ENCODE results near the gene TSHR. TPM values are rescaled to one million over a fixed set of nuclear protein-coding genes. Genes with fewer than 3 reads are reported as not detected.

The TSHR gene
- total RNA-seq, 1 donor from 2014 or later = not detected

DNA sequence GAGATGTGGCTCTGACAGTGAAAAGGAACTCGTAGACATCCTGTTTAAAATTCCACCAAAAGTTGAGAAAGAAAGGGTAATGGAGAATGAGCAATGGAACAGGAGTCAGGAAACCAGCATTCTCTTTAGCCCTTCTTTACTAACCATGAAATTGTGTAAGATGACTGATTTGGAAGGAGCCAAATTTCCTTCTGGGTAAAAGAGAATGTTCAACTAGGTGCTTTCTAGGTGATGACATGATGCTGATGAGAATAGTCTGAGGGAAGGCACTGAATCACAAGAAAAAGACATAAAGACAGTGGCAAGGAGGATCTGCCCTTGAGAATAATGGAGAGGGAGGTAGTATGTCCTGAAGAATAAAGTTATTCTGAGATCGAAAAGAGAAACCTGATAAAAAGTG is 2.2 kb downstream of the TSHR start:
- no peaks in the 10 kb centered on the region for H3K9me3 Mint-ChIP-seq (ENCODE audit: unreplicated experiment)
- TF ChIP-seq, protein P1, sequence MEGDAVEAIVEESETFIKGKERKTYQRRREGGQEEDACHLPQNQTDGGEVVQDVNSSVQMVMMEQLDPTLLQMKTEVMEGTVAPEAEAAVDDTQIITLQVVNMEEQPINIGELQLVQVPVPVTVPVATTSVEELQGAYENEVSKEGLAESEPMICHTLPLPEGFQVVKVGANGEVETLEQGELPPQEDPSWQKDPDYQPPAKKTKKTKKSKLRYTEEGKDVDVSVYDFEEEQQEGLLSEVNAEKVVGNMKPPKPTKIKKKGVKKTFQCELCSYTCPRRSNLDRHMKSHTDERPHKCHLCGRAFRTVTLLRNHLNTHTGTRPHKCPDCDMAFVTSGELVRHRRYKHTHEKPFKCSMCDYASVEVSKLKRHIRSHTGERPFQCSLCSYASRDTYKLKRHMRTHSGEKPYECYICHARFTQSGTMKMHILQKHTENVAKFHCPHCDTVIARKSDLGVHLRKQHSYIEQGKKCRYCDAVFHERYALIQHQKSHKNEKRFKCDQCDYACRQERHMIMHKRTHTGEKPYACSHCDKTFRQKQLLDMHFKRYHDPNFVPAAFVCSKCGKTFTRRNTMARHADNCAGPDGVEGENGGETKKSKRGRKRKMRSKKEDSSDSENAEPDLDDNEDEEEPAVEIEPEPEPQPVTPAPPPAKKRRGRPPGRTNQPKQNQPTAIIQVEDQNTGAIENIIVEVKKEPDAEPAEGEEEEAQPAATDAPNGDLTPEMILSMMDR (IDR thresholded peaks at IDR 0.05; ENCODE audit: insufficient read depth, low read depth, low read length) = no peak
- no peak for TF ChIP-seq EZH2 (IDR thresholded peaks at IDR 0.05; ENCODE audit: insufficient read depth, low read length)
- Histone ChIP-seq H3K4me1 (ENCODE audit: insufficient read depth, low read length) (no peaks in the 10 kb centered on the region), H2AFZ (ENCODE audit: low read depth, low read length) (no peak overlapping the region), H4K20me1 (ENCODE audit: insufficient read depth, low read length) (no peaks in the 10 kb centered on the region), H3K9me3 (ENCODE audit: insufficient read depth, low read depth, low read length) (no peaks in the 10 kb centered on the region), H3K27me3 (ENCODE audit: insufficient read depth, low read length) (peaks cover 9% of the 10 kb centered on the region), H3K4me3 (ENCODE audit: insufficient read depth, low read depth, low read length) (no peak overlapping the region), H3K36me3 (ENCODE audit: insufficient read depth, low read length) (no peaks in the 10 kb centered on the region), H3K27ac (ENCODE audit: low read depth, low read length) (no peak overlapping the region), H3K79me2 (ENCODE audit: insufficient read depth, low read length) (no peaks in the 10 kb centered on the region), H3K9ac (ENCODE audit: low read length) (no peak overlapping the region), H3K4me2 (ENCODE audit: low read length) (no peak overlapping the region)
- FAIRE-seq (no peak), DNase-seq (ENCODE audit: low read depth) (no peak)
- no peaks in the 10 kb centered on the region for H3K4me1 Mint-ChIP-seq (ENCODE audit: low read depth, unreplicated experiment)
- no peak overlapping the region for H3K4me3 Mint-ChIP-seq (ENCODE audit: unreplicated experiment)
- H3K27me3 Mint-ChIP-seq (ENCODE audit: low read depth, unreplicated experiment) = peaks cover 20% of the 10 kb centered on the region
- no peak overlapping the region for H3K27ac Mint-ChIP-seq (ENCODE audit: unreplicated experiment)
- H3K36me3 Mint-ChIP-seq (ENCODE audit: low read depth, unreplicated experiment) = no peaks in the 10 kb centered on the region

GRCh38 chr14:80958226-80958625 is 2.8 kb downstream of the TSHR start:
- no peak overlapping the region for H3K9ac ChIP-seq (ENCODE audit: low read length)
- DNase-seq (ENCODE audit: low read depth) = no peak
- no peaks in the 10 kb centered on the region for H3K36me3 ChIP-seq (ENCODE audit: insufficient read depth, low read length)
- no peaks in the 10 kb centered on the region for H3K9me3 ChIP-seq (ENCODE audit: insufficient read depth, low read depth, low read length)
- no peak for TF ChIP-seq EZH2 (IDR thresholded peaks at IDR 0.05; ENCODE audit: insufficient read depth, low read length)
- TF ChIP-seq, protein P1 (IDR thresholded peaks at IDR 0.05; ENCODE audit: insufficient read depth, low read depth, low read length) = no peak
- no peaks in the 10 kb centered on the region for H4K20me1 ChIP-seq (ENCODE audit: insufficient read depth, low read length)
- no peak for FAIRE-seq
- Mint-ChIP-seq H3K4me3 (ENCODE audit: unreplicated experiment) (no peak overlapping the region), H3K36me3 (ENCODE audit: low read depth, unreplicated experiment) (no peaks in the 10 kb centered on the region), H3K9me3 (ENCODE audit: unreplicated experiment) (no peaks in the 10 kb centered on the region), H3K27me3 (ENCODE audit: low read depth, unreplicated experiment) (peaks cover 20% of the 10 kb centered on the region), H3K4me1 (ENCODE audit: low read depth, unreplicated experiment) (no peaks in the 10 kb centered on the region), H3K27ac (ENCODE audit: unreplicated experiment) (no peak overlapping the region)
- no peak overlapping the region for H3K4me2 ChIP-seq (ENCODE audit: low read length)
- no peak overlapping the region for H3K4me3 ChIP-seq (ENCODE audit: insufficient read depth, low read depth, low read length)
- H3K27me3 ChIP-seq (ENCODE audit: insufficient read depth, low read length) = peaks cover 9% of the 10 kb centered on the region
- no peak overlapping the region for H3K27ac ChIP-seq (ENCODE audit: low read depth, low read length)
- H2AFZ ChIP-seq (ENCODE audit: low read depth, low read length) = no peak overlapping the region
- H3K4me1 ChIP-seq (ENCODE audit: insufficient read depth, low read length) = no peaks in the 10 kb centered on the region
- no peaks in the 10 kb centered on the region for H3K79me2 ChIP-seq (ENCODE audit: insufficient read depth, low read length)

DNA sequence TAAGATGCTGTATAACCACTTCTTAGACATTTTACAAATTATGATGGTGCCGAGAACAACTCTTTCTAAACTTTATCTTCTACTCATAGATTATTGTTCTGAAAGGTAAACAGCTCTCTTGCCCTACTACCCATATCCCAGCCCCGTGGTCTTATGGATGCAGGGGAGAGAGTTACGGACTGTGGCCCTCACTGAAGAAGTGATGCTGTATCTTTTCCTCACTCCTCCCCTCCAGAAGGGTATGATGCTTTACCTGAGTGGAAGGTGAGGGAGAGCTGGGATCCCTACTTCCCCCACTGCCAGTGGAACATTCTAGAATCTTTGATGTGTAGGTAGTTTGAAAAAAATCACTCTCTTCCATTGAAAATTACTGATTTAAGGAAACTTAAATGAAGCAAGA is 3.5 kb downstream of the TSHR start:
- H3K4me1 Mint-ChIP-seq (ENCODE audit: low read depth, unreplicated experiment) = no peaks in the 10 kb centered on the region
- no peaks in the 10 kb centered on the region for H3K36me3 ChIP-seq (ENCODE audit: insufficient read depth, low read length)
- H3K9me3 Mint-ChIP-seq (ENCODE audit: unreplicated experiment) = no peaks in the 10 kb centered on the region
- H3K27me3 Mint-ChIP-seq (ENCODE audit: low read depth, unreplicated experiment) = peaks cover 20% of the 10 kb centered on the region
- H3K27me3 ChIP-seq (ENCODE audit: insufficient read depth, low read length) = peaks cover 9% of the 10 kb centered on the region
- DNase-seq (ENCODE audit: low read depth) = no peak
- no peak overlapping the region for H3K9ac ChIP-seq (ENCODE audit: low read length)
- no peak overlapping the region for H3K27ac ChIP-seq (ENCODE audit: low read depth, low read length)
- no peak overlapping the region for H3K27ac Mint-ChIP-seq (ENCODE audit: unreplicated experiment)
- H3K9me3 ChIP-seq (ENCODE audit: insufficient read depth, low read depth, low read length) = no peaks in the 10 kb centered on the region
- no peaks in the 10 kb centered on the region for H4K20me1 ChIP-seq (ENCODE audit: insufficient read depth, low read length)
- TF ChIP-seq, protein P1 (IDR thresholded peaks at IDR 0.05; ENCODE audit: insufficient read depth, low read depth, low read length) = no peak
- TF ChIP-seq EZH2 (IDR thresholded peaks at IDR 0.05; ENCODE audit: insufficient read depth, low read length) = no peak
- no peaks in the 10 kb centered on the region for H3K79me2 ChIP-seq (ENCODE audit: insufficient read depth, low read length)
- no peaks in the 10 kb centered on the region for H3K4me1 ChIP-seq (ENCODE audit: insufficient read depth, low read length)
- no peaks in the 10 kb centered on the region for H3K36me3 Mint-ChIP-seq (ENCODE audit: low read depth, unreplicated experiment)
- H3K4me2 ChIP-seq (ENCODE audit: low read length) = no peak overlapping the region
- no peak overlapping the region for H3K4me3 Mint-ChIP-seq (ENCODE audit: unreplicated experiment)
- H2AFZ ChIP-seq (ENCODE audit: low read depth, low read length) = no peak overlapping the region
- no peak overlapping the region for H3K4me3 ChIP-seq (ENCODE audit: insufficient read depth, low read depth, low read length)
- FAIRE-seq = no peak

Data from astrocyte (in vitro differentiated cells and primary cell).